Measurements from ENCODE around the gene LPP.

LPP gene

GRCh38 chr3:188229177-188229576, 75.2 kb downstream of the LPP start:
- no peak for DNase-seq

- no peak for DNase-seq
Measured at GRCh38 chr3:188229726-188230125, 75.8 kb downstream of the LPP start.

- DNase-seq = no peak
Measured at GRCh38 chr3:188230962-188231361, 77.0 kb downstream of the LPP start.

GRCh38 chr3:188231456-188231855, 77.5 kb downstream of the LPP start:
- DNase-seq = no peak

- DNase-seq = no peak
Measured at GRCh38 chr3:188232656-188233055, 78.7 kb downstream of the LPP start.

- DNase-seq = no peak
Measured at GRCh38 chr3:188233320-188233719, 79.4 kb downstream of the LPP start.

- no peak for DNase-seq
Measured at GRCh38 chr3:188234132-188234531, 80.2 kb downstream of the LPP start.

GRCh38 chr3:188236271-188236670, 82.3 kb downstream of the LPP start:
- no peak for DNase-seq

GRCh38 chr3:188239035-188239434, 85.1 kb downstream of the LPP start:
- no peak for DNase-seq

- no peak for DNase-seq
Measured at GRCh38 chr3:188239577-188239976, 85.6 kb downstream of the LPP start.

- DNase-seq = no peak
Measured at GRCh38 chr3:188240189-188240981, 86.4 kb downstream of the LPP start.

- no peak for DNase-seq
Measured at GRCh38 chr3:188241072-188241471, 87.1 kb downstream of the LPP start.

- no peak for DNase-seq
Measured at GRCh38 chr3:188241883-188242282, 87.9 kb downstream of the LPP start.

- DNase-seq = no peak
Measured at GRCh38 chr3:188242436-188243123, 88.6 kb downstream of the LPP start.

GRCh38 chr3:188243124-188243795, 89.3 kb downstream of the LPP start:
- DNase-seq = no peak

- DNase-seq = no peak
Measured at GRCh38 chr3:188244395-188244861, 90.5 kb downstream of the LPP start.

- DNase-seq = no peak
Measured at GRCh38 chr3:188246905-188247304, 92.9 kb downstream of the LPP start.

- no peak for DNase-seq
Measured at GRCh38 chr3:188248036-188248561, 94.1 kb downstream of the LPP start.

- DNase-seq = no peak
Measured at GRCh38 chr3:188253123-188253793, 99.3 kb downstream of the LPP start.

GRCh38 chr3:188253800-188254452, 100.0 kb downstream of the LPP start:
- DNase-seq = no peak

GRCh38 chr3:188254520-188255070, 100.6 kb downstream of the LPP start:
- no peak for DNase-seq

GRCh38 chr3:188255190-188255589, 101.2 kb downstream of the LPP start:
- no peak for DNase-seq

All from stimulated activated naive CD4-positive, alpha-beta T cell treated with Interleukin-2 at 50 U/mL for 16 hours (primary cell).